Hepatocyte (in vitro differentiated cells): Measurements from ENCODE around the gene GUCY1A2.

Experiments used
- EZH2 ChIP-seq: fragments of 200-600 bp; sonication (generic); IDR thresholded peaks from 2 replicates; pipeline ENCODE4 v1.6.1; 2016; ENCODE audit warnings: antibody characterized with exemption, mild to moderate bottlenecking, borderline replicate concordance
- EZH2phosphoT487 ChIP-seq: fragments of 200-600 bp; sonication (generic); IDR thresholded peaks from one replicate; pipeline ENCODE4 v1.6.1; 2018; ENCODE audit warnings: antibody characterized with exemption, mild to moderate bottlenecking, low read depth, moderate library complexity; ENCODE audit not compliant: unreplicated experiment, severe bottlenecking
- TF ChIP-seq, protein P1 (sequence below): fragments of 200-600 bp; sonication (generic); IDR thresholded peaks from 2 replicates; pipeline ENCODE4 v1.5.1; 2016; ENCODE audit warnings: antibody characterized with exemption, mild to moderate bottlenecking; ENCODE audit not compliant: poor library complexity

DNA sequence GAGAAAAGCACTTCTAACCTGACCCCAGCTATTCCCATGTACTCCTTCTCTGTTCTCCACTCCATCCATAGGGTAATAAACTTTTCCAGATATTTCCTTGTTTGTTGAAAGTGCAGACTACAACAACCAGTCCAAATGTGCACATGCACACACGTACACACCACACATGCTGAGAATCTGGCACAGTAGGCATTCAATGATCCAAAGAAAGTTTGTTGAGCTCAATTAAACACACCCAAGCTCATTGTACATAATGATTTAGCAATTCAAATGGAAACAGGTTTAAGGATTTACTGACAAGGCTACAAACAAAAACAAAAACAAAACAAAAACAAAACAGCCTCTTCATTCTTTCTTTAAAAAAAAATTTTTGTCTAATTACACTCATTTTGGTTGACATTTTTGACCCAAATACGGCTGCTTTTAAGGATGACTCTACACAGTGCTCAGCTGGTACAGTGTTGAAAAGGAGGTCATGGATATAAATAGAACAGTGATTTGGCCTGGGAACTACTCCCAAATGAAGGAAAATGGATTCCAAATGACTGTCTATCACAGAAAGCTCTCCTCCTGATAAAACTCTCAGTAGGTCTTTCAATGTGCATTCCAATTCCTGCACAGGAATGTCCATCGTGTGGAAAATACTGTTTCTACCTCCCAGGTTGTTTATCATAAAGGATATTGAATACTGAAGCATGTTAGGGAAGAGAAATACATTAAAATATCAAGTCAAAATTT, 232.2 kb downstream of the GUCY1A2 start:
- TF ChIP-seq, protein P1, sequence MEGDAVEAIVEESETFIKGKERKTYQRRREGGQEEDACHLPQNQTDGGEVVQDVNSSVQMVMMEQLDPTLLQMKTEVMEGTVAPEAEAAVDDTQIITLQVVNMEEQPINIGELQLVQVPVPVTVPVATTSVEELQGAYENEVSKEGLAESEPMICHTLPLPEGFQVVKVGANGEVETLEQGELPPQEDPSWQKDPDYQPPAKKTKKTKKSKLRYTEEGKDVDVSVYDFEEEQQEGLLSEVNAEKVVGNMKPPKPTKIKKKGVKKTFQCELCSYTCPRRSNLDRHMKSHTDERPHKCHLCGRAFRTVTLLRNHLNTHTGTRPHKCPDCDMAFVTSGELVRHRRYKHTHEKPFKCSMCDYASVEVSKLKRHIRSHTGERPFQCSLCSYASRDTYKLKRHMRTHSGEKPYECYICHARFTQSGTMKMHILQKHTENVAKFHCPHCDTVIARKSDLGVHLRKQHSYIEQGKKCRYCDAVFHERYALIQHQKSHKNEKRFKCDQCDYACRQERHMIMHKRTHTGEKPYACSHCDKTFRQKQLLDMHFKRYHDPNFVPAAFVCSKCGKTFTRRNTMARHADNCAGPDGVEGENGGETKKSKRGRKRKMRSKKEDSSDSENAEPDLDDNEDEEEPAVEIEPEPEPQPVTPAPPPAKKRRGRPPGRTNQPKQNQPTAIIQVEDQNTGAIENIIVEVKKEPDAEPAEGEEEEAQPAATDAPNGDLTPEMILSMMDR, result no peak
- TF ChIP-seq EZH2 (no peak), EZH2phosphoT487 (no peak)
